Kidney epithelial cell (primary cell): ENCODE measurements around the gene TMEM158. TPM values are rescaled to one million over a fixed set of nuclear protein-coding genes. Genes with fewer than 3 reads are reported as not detected.

ENCODE experiments used
- DNase-seq: peaks from one replicate; pipeline ENCODE4 v3.0.0-alpha.2; 2010; ENCODE audit warnings: low read depth
- H3K27me3 ChIP-seq: 2 replicates; pipeline ENCODE4 v1.6.0; 2011; ENCODE audit warnings: low read length; ENCODE audit not compliant: control insufficient read depth, insufficient read depth
- H3K36me3 ChIP-seq: 2 replicates; pipeline ENCODE4 v1.5.1; 2011; ENCODE audit warnings: low read length; ENCODE audit not compliant: control insufficient read depth, insufficient read depth
- H3K4me3 ChIP-seq: 2 replicates; pipeline ENCODE4 v1.5.1; 2011; ENCODE audit warnings: low read depth, mild to moderate bottlenecking, control low read depth, low read length
- CTCF ChIP-seq: IDR thresholded peaks from 2 replicates; pipeline ENCODE4 v1.5.1; 2011; ENCODE audit warnings: mild to moderate bottlenecking, moderate library complexity, low read length, control low read depth, inconsistent platforms; ENCODE audit not compliant: insufficient read depth, poor library complexity, severe bottlenecking
- total RNA-seq: library from RNA; depleted of rRNA; stranded (reverse); fragments of >200 nt; gene quantifications from 2 replicates; pipeline ENCODE4 v1.2.3, GENCODE V29; 2015

TMEM158 gene
- total RNA-seq = 1.1 and 5.8 TPM in 2 replicates

GRCh38 chr3:45226206-45226915, at the start of gene TMEM158:
TSS of gene TMEM158 (minus strand) at chr3:45226287. CDS start at chr3:45226027, 260 bp downstream.
- TF ChIP-seq CTCF = no peak
- Histone ChIP-seq H3K36me3 (no peaks in the 10 kb centered on the region), H3K4me3 (peak within 1 kb of the TSS; percentile 52), H3K27me3 (peaks cover 5% of the 10 kb centered on the region)
- DNase-seq = no peak

GRCh38 chr3:45275006-45275704, 49.1 kb upstream of the TMEM158 start:
- Histone ChIP-seq H3K4me3 (no peak overlapping the region), H3K27me3 (no peaks in the 10 kb centered on the region), H3K36me3 (no peaks in the 10 kb centered on the region)
- no peak for TF ChIP-seq CTCF
- DNase-seq = no peak

GRCh38 chr3:45273681-45274515, 47.8 kb upstream of the TMEM158 start:
- no peaks in the 10 kb centered on the region for H3K27me3 ChIP-seq
- H3K4me3 ChIP-seq = no peak overlapping the region
- no peaks in the 10 kb centered on the region for H3K36me3 ChIP-seq
- TF ChIP-seq CTCF = no peak
- no peak for DNase-seq

GRCh38 chr3:45272828-45273470, 46.9 kb upstream of the TMEM158 start:
- Histone ChIP-seq H3K27me3 (no peaks in the 10 kb centered on the region), H3K4me3 (no peak overlapping the region), H3K36me3 (no peaks in the 10 kb centered on the region)
- no peak for TF ChIP-seq CTCF
- no peak for DNase-seq

GRCh38 chr3:45272032-45272810, 46.1 kb upstream of the TMEM158 start:
- no peaks in the 10 kb centered on the region for H3K27me3 ChIP-seq
- no peaks in the 10 kb centered on the region for H3K36me3 ChIP-seq
- DNase-seq = no peak
- H3K4me3 ChIP-seq = no peak overlapping the region
- TF ChIP-seq CTCF = no peak
